Psoas muscle (tissue), 8 donors: ENCODE data around the gene FAT1. TPM values are rescaled to one million over a fixed set of nuclear protein-coding genes. Genes with fewer than 3 reads are reported as not detected.

Experiments used
- ATAC-seq, 4 donors: fragments of 200-7000 bp; cut with Tn5 transposase; one replicate each; pipeline ENCODE4 v1.9.1; 2020; ENCODE audit warnings: moderate library complexity in 3 of 4, mild to moderate bottlenecking in 2 of 4
- DNase-seq, 2 donors: peaks; one replicate each; pipeline ENCODE4 v3.0.0-alpha.2; 2020
- H3K27ac ChIP-seq: fragments of 200-600 bp; one replicate; pipeline ENCODE4 v1.8.0; 2022
- H3K27me3 ChIP-seq, 3 donors: fragments of 200-600 bp in 1 of 3; one replicate each; pipeline versions ENCODE4 v1.6.1 to v1.8.0; 2013 to 2022; ENCODE audit warnings: low read length in 2 of 3, mild to moderate bottlenecking in 2 of 3, moderate library complexity in 1 of 3; ENCODE audit not compliant: insufficient read depth in 3 of 3
- H3K36me3 ChIP-seq, 2 donors: fragments of 200-600 bp in 1 of 2; one replicate each; pipeline versions ENCODE4 v1.6.1 to v1.8.0; 2013 to 2022; ENCODE audit warnings: low read depth in 1 of 2, mild to moderate bottlenecking in 1 of 2, moderate library complexity in 1 of 2; ENCODE audit not compliant: insufficient read depth in 1 of 2
- H3K4me1 ChIP-seq: fragments of 200-600 bp; one replicate; pipeline ENCODE4 v1.8.0; 2022
- H3K4me3 ChIP-seq: fragments of 200-600 bp; one replicate; pipeline ENCODE4 v1.8.0; 2022; ENCODE audit warnings: mild to moderate bottlenecking
- H3K9me3 ChIP-seq: fragments of 200-600 bp; one replicate; pipeline ENCODE4 v1.8.0; 2022
- CTCF ChIP-seq: fragments of 200-600 bp; IDR thresholded peaks from one replicate; pipeline ENCODE4 v1.8.0; 2022; ENCODE audit warnings: antibody characterized with exemption
- WGBS, 3 donors: extraction: QIAGEN DNeasy Blood & Tissue Kit; methylation state at CpG; one replicate each; pipeline versions ENCODE4 v1.1.6 to v1.1.7; 2013; 5-methylcytosine and 5-hydroxymethylcytosine counted together
- intact Hi-C, 2 donors: fragments of 100-400 bp; cut with DNase I; formaldehyde crosslinking; loops; one replicate each; pipeline versions ENCODE4 v1.11.0 to v1.14.2; 2022
- polyA plus RNA-seq, 3 donors: library from polyadenylated mRNA; stranded (reverse); fragments of 200-250 nt; gene quantifications; one replicate each; pipeline ENCODE4 v1.2.3, GENCODE V29; 2013
- total RNA-seq, 4 donors: library from RNA; stranded (reverse); fragmentation: NEBNext Ultra II Directional in 2 of 4; extraction: Animal tissue kit (Norgen Biotek cat#: 25700) in 2 of 4; gene quantifications; one replicate each; pipeline versions ENCODE4 v1.2.1 to v1.2.4, GENCODE V29; 2021 to 2023
- donor health status: healthy with polysubstance abuse.
- donor health status: DM: no; HTN: no; CAD: no; lungs with moderate emphysema.
- donor health status: Bipolar disorder and iron deficiency.
- donor health status: healthy.
- donor health status: DM: yes; HTN: yes; CAD: no.
- donor health status: DM: no; HTN: no; CAD: no.
- donor health status: DM: no; HTN: no; CAD: no.
- donor health status: DM: yes; HTN: yes; CAD: no.

The FAT1 gene
- total and polyA plus RNA-seq, 7 donors, result 1.8 to 11.5 (median 4.0) TPM

GRCh38 chr4:186770481-186771175 lies 47.0 kb upstream of the FAT1 start:
- H3K36me3 ChIP-seq, result no peaks in the 10 kb centered on the region
- H3K9me3 ChIP-seq, result no peaks in the 10 kb centered on the region
- no peaks in the 10 kb centered on the region for H3K4me1 ChIP-seq
- intact Hi-C loops, result no loop called here
- H3K27ac ChIP-seq, result no peak overlapping the region
- no peak for ATAC-seq
- no peak for DNase-seq
- no peaks in the 10 kb centered on the region for H3K27me3 ChIP-seq
- H3K4me3 ChIP-seq, result no peak overlapping the region
- TF ChIP-seq CTCF, result no peak
- 61 to 68% (median 67%) methylated on average over 4 of the region's 4 CpGs for WGBS, 3 donors

GRCh38 chr4:186767794-186768193 lies 44.1 kb upstream of the FAT1 start:
- ATAC-seq (no peak), DNase-seq (no peak)
- H3K27ac ChIP-seq, result no peak overlapping the region
- 92 to 94% (median 93%) methylated on average over 3 of the region's 4 CpGs for WGBS, 3 donors
- H3K4me1 ChIP-seq, result no peaks in the 10 kb centered on the region
- no peaks in the 10 kb centered on the region for H3K9me3 ChIP-seq
- no peaks in the 10 kb centered on the region for H3K27me3 ChIP-seq
- no peak overlapping the region for H3K4me3 ChIP-seq
- no peaks in the 10 kb centered on the region for H3K36me3 ChIP-seq
- intact Hi-C loops, result no loop called here
- TF ChIP-seq CTCF, result no peak

GRCh38 chr4:186765673-186766546 lies 42.3 kb upstream of the FAT1 start:
- no peak for ATAC-seq

GRCh38 chr4:186765138-186765537 lies 41.5 kb upstream of the FAT1 start:
- H3K36me3 ChIP-seq, result no peaks in the 10 kb centered on the region
- WGBS, 3 donors, result 40 to 59% (median 42%) methylated on average over 9 of the region's 9 CpGs
- H3K4me1 ChIP-seq, result no peaks in the 10 kb centered on the region
- intact Hi-C loops, result no loop called here
- H3K9me3 ChIP-seq, result no peaks in the 10 kb centered on the region
- H3K4me3 ChIP-seq, result no peak overlapping the region
- no peaks in the 10 kb centered on the region for H3K27me3 ChIP-seq
- DNase-seq (peak in 1 of 2 donors; percentile 24), ATAC-seq (no peak)
- no peak for TF ChIP-seq CTCF
- H3K27ac ChIP-seq, result no peak overlapping the region

More at GRCh38 chr4:186765673-186766546, 42.3 kb upstream of the FAT1 start:
- no peak overlapping the region for H3K27ac ChIP-seq
- no peak for DNase-seq
- H3K36me3 ChIP-seq, result no peaks in the 10 kb centered on the region
- H3K4me3 ChIP-seq, result no peak overlapping the region
- no peaks in the 10 kb centered on the region for H3K9me3 ChIP-seq
- WGBS, 3 donors, result 77 to 85% (median 79%) methylated on average over 18 of the region's 18 CpGs
- TF ChIP-seq CTCF, result no peak
- intact Hi-C loops, result no loop called here
- no peaks in the 10 kb centered on the region for H3K4me1 ChIP-seq
- no peaks in the 10 kb centered on the region for H3K27me3 ChIP-seq
